Iris pigment epithelial cell (primary cell): Measurements from ENCODE around the gene TCF4.

Experiments
- DNase-seq: peaks from one replicate; pipeline ENCODE4 v3.0.0-alpha.2; 2011; ENCODE audit warnings: low read depth

The TCF4 gene

GRCh38 chr18:55179835-55180234 is 408.2 kb downstream of the TCF4 start:
- DNase-seq, result peak; percentile 68

- no peak for DNase-seq
Measured at GRCh38 chr18:55179425-55179824, 408.6 kb downstream of the TCF4 start.

- DNase-seq, result no peak
Measured at GRCh38 chr18:55173291-55173690, 414.7 kb downstream of the TCF4 start.
